ENCODE data around the gene NDST1.

GRCh38 chr5:150596826-150597225 lies 88.9 kb downstream of the NDST1 start:
- no peak for TF ChIP-seq RNF2 (IDR thresholded peaks at IDR 0.05; ENCODE audit: borderline replicate concordance, low read depth)
- no peak for TF ChIP-seq CTCF (IDR thresholded peaks at IDR 0.05)
- no peak for TF ChIP-seq POLR2A (IDR thresholded peaks at IDR 0.05; ENCODE audit: low read length)
- TF ChIP-seq KDM1A (IDR thresholded peaks at IDR 0.05; ENCODE audit: low read depth) = no peak
